ENCODE results near the gene GMIP. TPM values are rescaled to one million over a fixed set of nuclear protein-coding genes. Genes with fewer than 3 reads are reported as not detected.

The GMIP gene
- total RNA-seq (2022; extraction: Qiagen RNA extraction; ENCODE audit: low read depth) = 4.5 to 7.1 TPM (median 6.1 TPM) in 5 replicates

GRCh38 chr19:19643158-19644053 is at the start of gene GMIP:
Gene GMIP (minus strand): TSS chr19:19643657. CDS start chr19:19643529, 128 bp downstream.

GRCh38 chr19:19668230-19669012 is 25.0 kb upstream of the GMIP start, which contains the start of gene ZNF101:
Gene ZNF101 (plus strand): TSS chr19:19668839. CDS start chr19:19668964, 125 bp downstream.

GRCh38 chr19:19663256-19664120 is 20.0 kb upstream of the GMIP start, which contains the start of gene ATP13A1:
Gene ATP13A1 (minus strand): TSS chr19:19663676. CDS start chr19:19663666, 10 bp downstream.

GRCh38 chr19:19627621-19628500 is 15.6 kb downstream of the GMIP start, which contains the start of gene LPAR2:
Gene LPAR2 (minus strand): TSS chr19:19628220. CDS start chr19:19627275, 945 bp downstream.

GRCh38 chr19:19618219-19619051 is 25.0 kb downstream of the GMIP start, which contains the start of gene PBX4:
Gene PBX4 (minus strand): TSS chr19:19618687. CDS start chr19:19618629, 58 bp downstream.

Other genes starting within 250 kb of the GMIP start
- 39.2 to 50.1 TPM (median 46.6 TPM) in 5 replicates for gene GATAD2A, start 238.0 kb downstream of the GMIP start, total RNA-seq (2022; extraction: Qiagen RNA extraction; ENCODE audit: low read depth)
- gene TSSK6, start 128.1 kb downstream of the GMIP start, total RNA-seq (2022; extraction: Qiagen RNA extraction; ENCODE audit: low read depth) = 0.86 to 1.8 TPM (median 1.7 TPM) in 5 replicates
- gene NDUFA13, start 127.4 kb downstream of the GMIP start, total RNA-seq (2022; extraction: Qiagen RNA extraction; ENCODE audit: low read depth) = 145 to 183 TPM (median 161 TPM) in 5 replicates
- gene YJEFN3, start 114.7 kb downstream of the GMIP start, total RNA-seq (2022; extraction: Qiagen RNA extraction; ENCODE audit: low read depth) = 2.2 to 3.8 TPM (median 3.1 TPM) in 5 replicates
- 0.08 to 0.31 TPM (median 0.20 TPM) in 5 replicates for gene CILP2, start 105.4 kb downstream of the GMIP start, total RNA-seq (2022; extraction: Qiagen RNA extraction; ENCODE audit: low read depth)
- 1.5 to 2.9 TPM (median 2.2 TPM) in 5 replicates for gene PBX4, start 25.0 kb downstream of the GMIP start, total RNA-seq (2022; extraction: Qiagen RNA extraction; ENCODE audit: low read depth)
- gene LPAR2, start 15.4 kb downstream of the GMIP start, total RNA-seq (2022; extraction: Qiagen RNA extraction; ENCODE audit: low read depth) = 4.4 to 5.7 TPM (median 4.9 TPM) in 5 replicates
- gene ATP13A1, start 20.0 kb upstream of the GMIP start, total RNA-seq (2022; extraction: Qiagen RNA extraction; ENCODE audit: low read depth) = 22.5 to 34.4 TPM (median 32.4 TPM) in 5 replicates
- gene ZNF101, start 25.2 kb upstream of the GMIP start, total RNA-seq (2022; extraction: Qiagen RNA extraction; ENCODE audit: low read depth) = 2.2 to 6.6 TPM (median 4.7 TPM) in 5 replicates
- 1.7 to 2.6 TPM (median 2.1 TPM) in 5 replicates for gene ZNF14, start 89.5 kb upstream of the GMIP start, total RNA-seq (2022; extraction: Qiagen RNA extraction; ENCODE audit: low read depth)
- gene ZNF506, start 178.1 kb upstream of the GMIP start, total RNA-seq (2022; extraction: Qiagen RNA extraction; ENCODE audit: low read depth) = 0.13 to 0.49 TPM (median 0.27 TPM) in 4 of 5 replicates, not detected in the other
- gene ZNF253, start 222.2 kb upstream of the GMIP start, total RNA-seq (2022; extraction: Qiagen RNA extraction; ENCODE audit: low read depth) = 0.06 TPM in 1 of 5 replicates, not detected in the others

Measured in A549 treated with GW870086 at 1 μM for 4 hours (cell line).